Activated T-helper 2 cell treated with anti-CD3 and anti-CD28 coated beads, Interferon-gamma antibody, Interleukin-2, Interleukin-4, amounts not matched to agents 10 μg/mL and 5 μg/mL and 100 μg/mL, durations not matched to agents 14 hours and 24 hours and 36 hours (primary cell): ENCODE measurements around the gene LPAR5. TPM values are rescaled to one million over a fixed set of nuclear protein-coding genes. Genes with fewer than 3 reads are reported as not detected.
A peak's percentile ranks its signal among the peaks of the same experiment; 100 is the strongest.

Experiments
- DNase-seq: peaks from one replicate; pipeline ENCODE4 v3.0.0; 2021; ENCODE audit warnings: low spot score
- H3K27ac Mint-ChIP-seq: one replicate; pipeline ENCODE4 v1.8.0; 2021; ENCODE audit warnings: mixed read lengths
- H3K27me3 Mint-ChIP-seq: one replicate; pipeline ENCODE4 v1.8.0; 2021; ENCODE audit warnings: low read depth, mixed read lengths
- H3K36me3 Mint-ChIP-seq: one replicate; pipeline ENCODE4 v1.8.0; 2021; ENCODE audit warnings: low read depth, mixed read lengths
- H3K4me1 Mint-ChIP-seq: one replicate; pipeline ENCODE4 v1.8.0; 2021; ENCODE audit warnings: low read depth, mixed read lengths
- H3K4me3 Mint-ChIP-seq: one replicate; pipeline ENCODE4 v1.8.0; 2021; ENCODE audit warnings: low read depth, mild to moderate bottlenecking, moderate library complexity, mixed read lengths
- H3K9me3 Mint-ChIP-seq: one replicate; pipeline ENCODE4 v1.8.0; 2021; ENCODE audit warnings: mixed read lengths
- intact Hi-C: fragments of 100-400 bp; cut with micrococcal nuclease; formaldehyde crosslinking; loops from one replicate; pipeline ENCODE4 v1.15.1; 2023
- total RNA-seq: library from RNA; stranded (reverse); gene quantifications from 2 replicates; pipeline ENCODE4 v1.2.3, GENCODE V29; 2022

Gene LPAR5
- total RNA-seq = 3.6 and 4.1 TPM in 2 replicates

DNA sequence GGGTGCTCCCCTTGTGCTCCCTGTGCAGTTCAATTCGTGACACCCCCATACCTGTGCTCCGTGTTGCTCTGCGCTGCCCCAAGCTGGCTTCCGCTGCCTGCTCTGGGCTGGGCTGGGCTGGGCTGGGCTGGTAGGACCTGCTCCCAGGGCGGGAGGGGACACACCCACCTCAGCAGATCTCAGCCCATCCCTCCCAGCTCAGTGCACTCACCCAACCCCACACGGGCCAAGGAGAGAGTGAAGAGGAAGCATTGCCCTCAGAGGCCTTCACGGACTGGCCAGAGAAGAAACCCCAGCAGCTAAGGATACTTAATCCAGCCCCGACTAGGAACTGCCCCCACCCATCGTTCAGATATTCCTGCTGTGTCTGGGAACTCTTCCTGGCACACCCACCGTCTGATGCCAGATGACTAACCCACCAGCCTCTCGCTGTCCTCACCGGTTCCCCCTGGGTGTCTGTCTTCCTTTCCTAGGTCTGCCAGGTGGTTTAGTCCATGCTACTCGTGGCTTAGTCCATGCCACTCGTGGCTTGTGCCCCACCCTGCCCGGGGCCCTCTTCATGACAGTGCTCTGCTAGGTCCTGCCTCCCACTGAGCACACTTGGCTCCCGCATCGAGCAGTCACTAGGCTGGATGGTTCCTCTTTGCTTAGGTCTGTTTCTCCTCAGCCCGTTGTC is at the start of gene LPAR5:
TSS of gene LPAR5 (minus strand) at position 104 of the 676 bp plus-strand sequence. CDS start 14,711 bp downstream, outside the sequence.
- intact Hi-C loops = loop anchor here (1.0 kb wide), 1 partner anchor 27 kb away; the partner anchor contains the start of gene ING4
- Mint-ChIP-seq H3K27ac (peak within 1 kb of the TSS; percentile 82), H3K27me3 (peaks cover under 1% of the 10 kb centered on the region), H3K4me3 (peak within 1 kb of the TSS; percentile 61), H3K4me1 (peaks cover 42% of the 10 kb centered on the region), H3K36me3 (no peaks in the 10 kb centered on the region), H3K9me3 (no peaks in the 10 kb centered on the region)
- DNase-seq = no peak

- no peaks in the 10 kb centered on the region for H3K27me3 Mint-ChIP-seq
Observed at GRCh38 chr12:6684609-6685008, 48.9 kb upstream of the LPAR5 start.

DNA sequence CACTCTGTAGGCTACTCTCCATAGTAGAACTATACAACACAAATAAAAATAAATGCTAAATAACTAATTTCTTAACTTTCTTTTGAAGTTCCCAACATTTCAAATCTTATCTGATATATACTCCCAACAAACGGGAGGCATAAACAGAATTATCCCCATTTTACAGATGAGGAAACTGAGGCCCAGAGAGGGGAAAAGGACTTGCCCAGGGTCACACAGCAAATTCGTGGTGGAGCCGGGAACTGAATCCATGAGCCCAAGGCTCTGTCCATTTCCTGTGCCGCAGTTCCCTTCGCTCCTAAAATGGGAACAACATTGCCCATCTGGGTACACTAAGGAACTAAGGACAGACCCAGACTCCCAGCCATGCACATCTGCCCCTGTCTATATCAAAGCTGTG is 41.2 kb upstream of the LPAR5 start:
- intact Hi-C loops = no loop called here
- H3K4me1 Mint-ChIP-seq = peaks cover 2% of the 10 kb centered on the region
- DNase-seq = no peak
- no peak overlapping the region for H3K27ac Mint-ChIP-seq
- H3K27me3 Mint-ChIP-seq = no peaks in the 10 kb centered on the region
- H3K4me3 Mint-ChIP-seq = no peak overlapping the region
- H3K9me3 Mint-ChIP-seq = no peaks in the 10 kb centered on the region
- peaks cover 74% of the 10 kb centered on the region for H3K36me3 Mint-ChIP-seq

More at GRCh38 chr12:6684609-6685008, 48.9 kb upstream of the LPAR5 start:
- Mint-ChIP-seq H3K4me3 (no peak overlapping the region), H3K9me3 (no peaks in the 10 kb centered on the region), H3K4me1 (peaks cover 37% of the 10 kb centered on the region), H3K36me3 (peaks cover 62% of the 10 kb centered on the region), H3K27ac (no peak overlapping the region)
- no peak for DNase-seq
- intact Hi-C loops = loop anchor here (1.0 to 10.0 kb wide), 5 partner anchors 21 to 220 kb away; partner anchors contain the start of genes ING4 and NOP2

GRCh38 chr12:6672143-6672542 is 36.4 kb upstream of the LPAR5 start:
- Mint-ChIP-seq H3K4me1 (no peaks in the 10 kb centered on the region), H3K9me3 (no peaks in the 10 kb centered on the region), H3K27ac (no peak overlapping the region), H3K36me3 (peaks cover 87% of the 10 kb centered on the region), H3K27me3 (no peaks in the 10 kb centered on the region), H3K4me3 (no peak overlapping the region)
- DNase-seq = no peak
- intact Hi-C loops = no loop called here

DNA sequence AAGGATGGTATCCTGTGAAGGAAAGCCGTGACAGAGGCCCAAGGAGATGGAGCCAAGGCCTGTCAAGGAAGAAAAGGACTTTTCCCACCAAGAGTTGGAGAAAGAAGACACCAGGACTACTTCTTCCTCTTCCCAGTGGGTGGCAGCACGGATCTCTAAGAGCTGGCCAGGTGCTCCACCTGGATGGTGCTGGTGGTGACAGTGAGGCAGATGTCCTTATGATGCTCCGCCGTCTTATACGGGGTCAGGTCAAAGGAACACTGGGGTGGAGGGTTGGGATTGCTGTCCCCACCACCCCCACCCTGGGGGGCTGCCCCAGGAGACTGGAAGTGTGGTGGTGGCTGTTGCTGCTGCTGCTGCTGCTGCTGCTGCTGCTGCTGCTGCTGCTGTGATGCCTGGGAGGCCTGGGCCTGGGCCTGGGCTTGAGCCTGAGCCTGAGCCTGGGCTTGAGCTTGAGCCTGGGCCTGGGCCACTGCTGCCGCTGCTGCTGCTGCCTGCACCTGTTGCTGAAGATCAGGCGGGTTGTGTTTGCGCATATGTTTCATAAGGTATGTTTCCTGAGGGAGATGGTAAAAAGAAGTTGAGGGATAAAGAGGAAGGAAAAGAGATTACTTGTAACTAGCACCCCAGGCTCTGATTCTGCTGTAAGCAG is 31.9 kb upstream of the LPAR5 start:
- intact Hi-C loops = no loop called here

DNA sequence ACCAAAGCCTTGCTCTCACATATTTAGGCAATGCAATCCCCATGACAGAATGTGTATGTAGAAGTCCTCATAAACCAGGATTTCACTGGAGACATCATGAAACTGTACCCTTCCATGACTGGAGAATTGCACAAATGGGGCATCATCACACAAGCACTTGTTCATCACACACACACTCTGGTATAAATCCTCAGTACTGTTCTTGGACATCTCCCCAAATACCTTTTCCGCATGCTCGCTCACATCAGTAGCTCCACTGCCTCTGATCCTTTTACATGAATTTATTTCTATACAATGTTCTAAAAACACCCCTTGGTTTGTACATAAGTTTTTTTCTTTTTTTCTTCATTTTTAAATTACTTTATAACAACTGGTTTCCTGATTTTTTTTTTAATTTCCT is 30.5 kb upstream of the LPAR5 start:
- intact Hi-C loops = no loop called here
- H3K27ac Mint-ChIP-seq = no peak overlapping the region
- no peak overlapping the region for H3K4me3 Mint-ChIP-seq
- no peak for DNase-seq
- no peaks in the 10 kb centered on the region for H3K9me3 Mint-ChIP-seq
- no peaks in the 10 kb centered on the region for H3K27me3 Mint-ChIP-seq
- H3K4me1 Mint-ChIP-seq = peaks cover 17% of the 10 kb centered on the region
- H3K36me3 Mint-ChIP-seq = peaks cover 54% of the 10 kb centered on the region

More for the DNA sequence above, 31.9 kb upstream of the LPAR5 start:
- Mint-ChIP-seq H3K36me3 (peaks cover 68% of the 10 kb centered on the region), H3K4me3 (no peak overlapping the region), H3K9me3 (no peaks in the 10 kb centered on the region), H3K27ac (no peak overlapping the region), H3K4me1 (peaks cover 9% of the 10 kb centered on the region), H3K27me3 (no peaks in the 10 kb centered on the region)
- DNase-seq = no peak

GRCh38 chr12:6664902-6665301 is 29.1 kb upstream of the LPAR5 start:
- DNase-seq = no peak
- Mint-ChIP-seq H3K36me3 (peaks cover 40% of the 10 kb centered on the region), H3K4me3 (no peak overlapping the region), H3K4me1 (peaks cover 17% of the 10 kb centered on the region), H3K9me3 (no peaks in the 10 kb centered on the region), H3K27me3 (no peaks in the 10 kb centered on the region), H3K27ac (peak overlapping the region; percentile 47)
- intact Hi-C loops = no loop called here

DNA sequence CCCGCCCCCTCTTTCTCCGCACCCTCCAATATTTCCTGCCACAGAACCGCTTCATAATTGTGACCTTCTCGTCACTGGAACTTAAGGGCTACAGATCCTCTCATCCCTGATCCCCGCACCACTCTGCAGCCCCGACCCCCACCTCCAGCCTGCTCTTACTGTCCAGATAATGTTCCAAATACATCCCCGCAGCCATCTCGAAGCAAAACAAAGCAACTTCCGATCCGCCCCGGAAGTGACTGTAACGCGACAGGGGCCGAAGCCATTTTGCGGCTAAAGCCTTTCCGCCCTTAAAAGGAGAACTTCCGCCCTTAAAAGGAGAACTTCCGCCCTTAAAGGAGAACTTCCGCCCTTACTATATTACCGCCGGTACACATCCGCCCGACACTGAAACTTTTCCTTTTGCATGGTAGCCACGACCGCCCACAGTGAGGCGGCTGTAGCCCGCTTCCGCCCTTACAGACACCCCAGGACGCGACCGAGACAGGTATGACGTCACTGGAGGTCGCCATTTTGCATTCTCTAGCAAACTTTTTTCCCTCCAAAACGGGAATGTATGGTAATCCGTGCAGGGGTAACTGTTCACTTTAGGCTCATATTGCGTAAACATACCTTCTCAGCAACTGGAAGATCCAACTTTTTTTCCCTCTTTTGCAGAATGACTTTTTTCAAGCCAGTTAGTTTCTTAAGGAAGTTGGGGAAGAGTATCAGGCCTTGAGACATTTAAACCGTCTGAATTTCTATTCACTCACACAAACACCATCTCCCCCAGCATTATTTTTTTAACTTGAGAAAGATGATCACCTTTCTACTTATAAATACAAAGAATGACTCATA is 27.4 kb upstream of the LPAR5 start, which contains the start of gene ING4:
TSS of gene ING4 (minus strand) at position 214 of the 837 bp plus-strand sequence. CDS start at position 196, 18 bp downstream.
- H3K4me1 Mint-ChIP-seq = peaks cover 17% of the 10 kb centered on the region
- peak within 1 kb of the TSS; percentile 91 for H3K27ac Mint-ChIP-seq
- no peaks in the 10 kb centered on the region for H3K27me3 Mint-ChIP-seq
- peaks cover 29% of the 10 kb centered on the region for H3K36me3 Mint-ChIP-seq
- peak within 1 kb of the TSS; percentile 89 for H3K4me3 Mint-ChIP-seq
- no peaks in the 10 kb centered on the region for H3K9me3 Mint-ChIP-seq
- DNase-seq = peak; percentile 96
- intact Hi-C loops = loop anchor here (1.0 kb wide), 9 partner anchors 21 to 307 kb away; partner anchors contain the start of genes CHD4, COPS7A, EMG1 and LPAR5

GRCh38 chr12:6662602-6662905 is 26.8 kb upstream of the LPAR5 start:
- peaks cover 17% of the 10 kb centered on the region for H3K4me1 Mint-ChIP-seq
- no peaks in the 10 kb centered on the region for H3K27me3 Mint-ChIP-seq
- peak overlapping the region; percentile 91 for H3K27ac Mint-ChIP-seq
- peak overlapping the region; percentile 89 for H3K4me3 Mint-ChIP-seq
- H3K9me3 Mint-ChIP-seq = no peaks in the 10 kb centered on the region
- peaks cover 24% of the 10 kb centered on the region for H3K36me3 Mint-ChIP-seq
- intact Hi-C loops = no loop called here
- no peak for DNase-seq

- Mint-ChIP-seq H3K4me3 (no peak overlapping the region), H3K36me3 (peaks cover 55% of the 10 kb centered on the region), H3K27ac (no peak overlapping the region), H3K27me3 (no peaks in the 10 kb centered on the region), H3K4me1 (no peaks in the 10 kb centered on the region), H3K9me3 (no peaks in the 10 kb centered on the region)
- no peak for DNase-seq
- intact Hi-C loops = no loop called here
Observed at GRCh38 chr12:6653987-6654386, 18.2 kb upstream of the LPAR5 start.

DNA sequence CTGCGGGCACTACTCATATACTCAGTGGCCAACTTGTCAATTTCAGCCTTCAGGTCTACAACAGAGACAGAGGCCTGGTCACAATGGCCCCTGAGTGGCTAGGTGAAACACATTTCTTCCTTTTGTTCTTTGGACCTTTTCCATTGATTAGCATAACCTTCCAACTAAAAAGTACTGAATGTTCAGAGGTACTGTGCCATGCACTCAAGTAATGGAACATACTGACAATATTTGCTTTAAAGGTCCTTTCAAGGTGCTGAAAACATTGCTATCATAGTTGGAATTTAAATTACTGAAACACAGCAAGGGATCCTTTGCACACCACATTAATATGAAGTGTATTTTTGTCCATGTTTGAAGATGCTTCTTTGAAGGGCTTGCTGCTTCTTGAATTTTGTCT is 17.6 kb upstream of the LPAR5 start:
- H3K27ac Mint-ChIP-seq = no peak overlapping the region
- no peaks in the 10 kb centered on the region for H3K9me3 Mint-ChIP-seq
- H3K36me3 Mint-ChIP-seq = peaks cover 51% of the 10 kb centered on the region
- no peak for DNase-seq
- H3K27me3 Mint-ChIP-seq = no peaks in the 10 kb centered on the region
- H3K4me3 Mint-ChIP-seq = no peak overlapping the region
- intact Hi-C loops = no loop called here
- H3K4me1 Mint-ChIP-seq = no peaks in the 10 kb centered on the region

- Mint-ChIP-seq H3K36me3 (peaks cover 57% of the 10 kb centered on the region), H3K9me3 (no peaks in the 10 kb centered on the region), H3K4me3 (no peak overlapping the region), H3K27me3 (no peaks in the 10 kb centered on the region), H3K27ac (no peak overlapping the region), H3K4me1 (no peaks in the 10 kb centered on the region)
- no peak for DNase-seq
- intact Hi-C loops = no loop called here
Observed at GRCh38 chr12:6652391-6652790, 16.6 kb upstream of the LPAR5 start.
